DMS79 treated with DMSO at 0.1 percent for 48 hours (cell line): ENCODE measurements around the gene TAMM41.
"Not testable (repeated sequence)": the region's sequence is repeated elsewhere in the genome, so short reads cannot be mapped to it uniquely, and the experiment has no call there.

Experiments used
- DNase-seq: peaks from one replicate; lab custom pipeline; 2025; lab: John Stamatoyannopoulos, UW

The TAMM41 gene, protein sequence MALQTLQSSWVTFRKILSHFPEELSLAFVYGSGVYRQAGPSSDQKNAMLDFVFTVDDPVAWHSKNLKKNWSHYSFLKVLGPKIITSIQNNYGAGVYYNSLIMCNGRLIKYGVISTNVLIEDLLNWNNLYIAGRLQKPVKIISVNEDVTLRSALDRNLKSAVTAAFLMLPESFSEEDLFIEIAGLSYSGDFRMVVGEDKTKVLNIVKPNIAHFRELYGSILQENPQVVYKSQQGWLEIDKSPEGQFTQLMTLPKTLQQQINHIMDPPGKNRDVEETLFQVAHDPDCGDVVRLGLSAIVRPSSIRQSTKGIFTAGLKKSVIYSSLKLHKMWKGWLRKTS

DNA sequence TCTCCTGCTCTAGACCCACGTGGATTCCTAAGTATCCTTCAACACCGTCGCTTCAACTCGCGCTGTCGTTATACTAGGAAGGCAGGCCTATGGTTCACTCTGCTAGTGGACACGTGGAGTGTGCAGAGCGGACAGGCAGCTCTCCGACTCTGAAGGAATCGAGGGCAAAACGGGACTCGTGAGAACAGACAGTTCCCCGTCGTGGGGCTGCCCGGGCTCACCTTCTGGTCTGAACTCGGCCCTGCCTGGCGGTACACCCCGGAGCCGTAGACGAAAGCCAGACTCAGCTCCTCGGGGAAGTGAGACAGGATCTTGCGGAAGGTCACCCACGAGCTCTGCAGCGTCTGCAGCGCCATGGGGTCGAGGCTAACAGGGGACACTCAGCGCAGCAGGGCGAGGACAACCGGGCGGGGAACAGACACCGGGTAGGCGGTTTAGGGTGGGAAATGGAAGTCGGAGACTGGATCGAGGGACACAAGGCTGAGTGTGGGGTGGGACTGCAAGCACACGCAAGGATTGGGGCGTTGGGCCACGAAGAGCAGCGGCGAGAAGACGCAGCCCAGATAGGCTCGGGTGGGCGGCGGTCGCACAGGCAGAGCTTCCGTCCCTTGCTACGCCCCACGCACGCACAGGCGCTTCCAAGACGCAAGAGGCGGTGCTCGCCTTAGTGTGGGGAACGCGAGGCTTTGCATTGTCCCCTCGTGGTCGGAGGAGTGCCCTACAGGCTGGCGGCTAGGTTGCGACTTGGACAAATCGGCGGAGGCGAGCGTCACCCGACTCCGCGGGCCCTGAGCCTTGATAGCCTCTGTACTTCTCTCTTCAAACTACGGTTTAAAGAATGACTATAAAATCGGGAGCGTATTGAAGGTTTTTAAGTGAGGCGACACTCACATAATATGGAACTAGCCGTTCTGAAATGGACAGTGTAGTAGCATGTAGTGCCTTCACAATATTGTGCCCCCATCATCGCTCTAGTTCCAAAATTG, at the start of gene TAMM41:
Gene TAMM41 (minus strand): TSS at position 605 of the 986 bp plus-strand sequence. CDS start 249 bp downstream, at position 356.
- DNase-seq: peak; percentile 46

DNA sequence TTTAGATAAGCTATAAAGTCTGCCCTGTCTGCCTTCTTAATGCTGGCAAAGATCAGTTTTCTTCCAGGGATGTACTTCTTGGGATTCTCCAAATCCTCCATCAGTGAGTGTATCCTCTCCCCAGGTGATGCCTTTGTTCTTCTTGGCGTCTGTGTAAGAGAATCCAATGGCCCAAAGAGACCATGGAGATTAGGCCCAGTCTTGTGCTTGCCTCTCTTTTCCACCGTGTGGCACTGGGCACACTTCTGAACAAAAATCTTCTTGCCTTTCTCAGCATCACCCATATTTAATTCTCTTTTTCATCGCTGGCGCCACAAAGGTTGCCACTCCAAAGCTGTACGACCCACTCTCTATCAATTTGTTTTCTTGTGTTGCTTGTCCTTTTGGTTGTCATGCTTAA, 32.2 kb upstream of the TAMM41 start:
- DNase-seq: no peak

DNA sequence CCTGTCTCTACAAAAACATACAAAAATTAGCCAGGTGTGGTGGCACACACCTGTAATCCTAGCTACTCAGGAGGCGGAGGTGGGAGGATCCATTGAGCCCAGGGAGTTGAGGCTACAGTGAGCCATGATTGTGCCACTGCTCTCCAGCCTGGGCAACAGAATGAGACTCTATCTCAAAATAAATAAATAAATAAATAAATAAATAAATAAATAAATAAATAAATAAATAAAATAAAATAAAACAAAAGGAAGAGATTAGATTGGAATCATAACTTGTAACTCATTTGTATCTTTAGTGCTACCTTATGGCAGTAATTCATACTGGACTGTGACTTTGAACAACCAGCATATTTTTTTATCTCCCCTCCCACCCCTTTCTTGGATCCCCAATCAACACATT, 28.0 kb upstream of the TAMM41 start:
- DNase-seq: not testable (repeated sequence)

DNA sequence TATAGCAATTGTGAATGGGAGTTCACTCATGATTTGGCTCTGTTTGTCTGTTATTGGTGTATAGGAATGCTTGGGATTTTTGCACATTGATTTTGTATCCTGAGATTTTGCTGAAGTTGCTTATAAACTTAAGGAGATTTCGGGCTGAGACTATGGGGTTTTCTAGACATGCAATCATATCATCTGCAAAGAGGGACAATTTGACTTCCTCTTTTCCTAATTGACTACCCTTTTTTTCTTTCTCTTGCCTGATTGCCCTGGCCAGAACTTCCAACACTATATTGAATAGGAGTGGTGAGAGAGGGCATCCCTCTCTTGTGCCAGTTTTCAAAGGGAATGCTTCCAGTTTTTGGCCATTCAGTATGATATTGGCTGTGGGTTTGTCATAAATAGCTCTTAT, 17.1 kb upstream of the TAMM41 start:
- not testable (repeated sequence) for DNase-seq

DNA sequence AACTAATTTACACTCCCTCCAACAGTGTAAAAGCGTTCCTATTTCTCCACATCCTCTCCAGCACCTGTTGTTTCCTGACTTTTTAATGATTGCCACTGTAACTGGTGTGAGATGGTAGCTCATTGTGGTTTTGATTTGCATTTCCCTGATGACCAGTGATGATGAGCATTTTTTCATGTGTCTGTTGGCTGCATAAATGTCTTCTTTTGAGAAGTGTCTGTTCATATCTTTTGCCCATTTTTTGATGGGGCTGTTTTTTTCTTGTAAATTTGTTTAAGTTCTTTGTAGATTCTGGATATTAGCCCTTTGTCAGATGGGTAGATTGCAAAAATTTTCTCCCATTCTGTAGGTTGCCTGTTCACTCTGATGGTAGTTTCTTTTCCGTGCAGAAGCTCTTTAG, 15.9 kb upstream of the TAMM41 start:
- DNase-seq: not testable (repeated sequence)

DNA sequence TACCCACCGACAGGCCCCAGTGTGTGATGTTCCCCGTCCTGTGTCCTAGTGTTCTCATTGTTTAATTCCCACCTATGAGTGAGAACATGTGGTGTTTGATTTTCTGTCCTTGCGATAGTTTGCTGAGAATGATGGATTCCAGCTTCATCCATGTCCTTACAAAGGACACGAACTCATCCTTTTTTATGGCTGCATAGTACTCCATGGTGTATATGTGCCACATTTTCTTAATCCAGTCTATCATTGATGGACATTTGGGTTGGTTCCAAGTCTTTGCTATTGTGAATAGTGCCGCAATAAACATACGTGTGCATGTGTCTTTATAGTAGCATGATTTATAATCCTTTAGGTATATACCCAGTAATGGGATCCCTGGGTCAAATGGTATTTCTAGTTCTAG, 15.5 kb upstream of the TAMM41 start:
- DNase-seq: not testable (repeated sequence)

DNA sequence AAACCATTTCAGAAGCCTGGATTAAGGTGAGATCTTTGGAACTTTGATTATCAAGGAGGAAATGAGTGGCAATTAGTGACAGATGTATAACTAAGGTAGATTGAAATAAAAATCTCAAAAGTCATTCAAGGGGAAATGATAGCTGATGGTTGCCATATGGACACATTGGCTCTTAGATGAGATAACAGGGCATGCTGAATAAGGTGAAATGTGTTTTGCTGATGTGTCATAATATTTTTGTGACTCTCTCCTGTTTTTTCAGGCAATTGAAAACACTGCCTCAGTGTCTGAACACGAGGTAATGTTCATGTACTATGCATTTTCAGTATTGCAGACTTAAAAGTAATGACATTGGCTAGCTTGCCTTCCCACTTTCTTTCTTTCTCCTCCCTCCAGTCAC, 13.5 kb upstream of the TAMM41 start:
- not testable (repeated sequence) for DNase-seq

DNA sequence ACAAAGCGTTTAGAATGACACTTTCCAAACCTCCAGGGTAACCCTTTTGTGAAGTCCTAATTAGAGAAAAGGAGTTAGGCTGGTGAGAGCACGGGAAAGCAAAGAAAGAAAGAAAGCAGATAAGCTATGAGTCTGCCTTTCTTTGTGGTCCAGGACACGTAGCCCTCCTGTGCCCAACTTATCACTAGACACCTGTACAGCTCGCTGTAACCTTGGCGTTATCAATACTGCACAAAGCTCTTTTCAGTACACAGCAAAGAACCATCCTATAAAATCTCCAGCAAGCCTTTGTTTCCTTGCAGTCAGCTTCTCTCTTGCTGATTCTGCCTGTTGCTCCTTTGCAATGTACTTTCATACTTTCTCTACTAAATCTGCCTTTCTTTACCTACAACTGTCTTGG, 6.8 kb upstream of the TAMM41 start:
- no peak for DNase-seq

DNA sequence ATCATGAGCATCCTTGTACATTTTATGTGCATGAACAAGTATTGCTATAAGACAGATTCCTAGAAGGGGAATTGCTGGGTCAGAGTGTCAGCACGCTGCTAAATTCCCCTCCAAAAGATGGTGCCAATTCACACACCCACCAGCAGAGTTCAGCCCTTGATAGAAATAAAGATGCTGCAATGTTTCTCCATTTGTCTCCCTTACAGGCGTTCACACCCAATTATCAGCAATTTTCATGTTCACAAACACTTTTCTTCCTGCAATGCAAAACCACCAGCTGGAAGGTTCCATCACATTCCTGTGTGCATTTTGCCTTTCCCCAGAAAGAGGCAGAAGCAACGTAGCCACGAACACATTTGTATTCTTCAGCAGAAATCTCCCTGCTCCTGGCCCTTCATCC, 3.3 kb upstream of the TAMM41 start:
- no peak for DNase-seq

DNA sequence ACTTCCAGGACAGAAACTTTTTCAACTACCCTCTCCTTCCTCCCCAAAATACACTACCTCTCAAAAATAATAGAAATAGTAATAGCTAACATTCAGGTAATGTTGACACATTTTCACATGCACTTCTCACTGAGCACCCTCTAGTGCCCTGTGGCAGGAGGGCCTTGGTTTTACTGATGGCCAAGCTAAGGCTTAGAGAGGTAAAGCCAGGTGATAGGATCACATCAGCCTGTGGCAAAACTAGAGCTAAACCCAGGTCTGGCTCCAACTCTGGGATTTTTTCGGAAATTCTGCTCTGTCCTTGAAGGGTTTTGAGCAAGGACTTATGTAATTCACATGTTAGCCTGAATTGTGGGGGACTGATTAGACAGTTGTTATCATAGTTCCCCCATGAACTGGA, 922 bp upstream of the TAMM41 start:
- DNase-seq: no peak

DNA sequence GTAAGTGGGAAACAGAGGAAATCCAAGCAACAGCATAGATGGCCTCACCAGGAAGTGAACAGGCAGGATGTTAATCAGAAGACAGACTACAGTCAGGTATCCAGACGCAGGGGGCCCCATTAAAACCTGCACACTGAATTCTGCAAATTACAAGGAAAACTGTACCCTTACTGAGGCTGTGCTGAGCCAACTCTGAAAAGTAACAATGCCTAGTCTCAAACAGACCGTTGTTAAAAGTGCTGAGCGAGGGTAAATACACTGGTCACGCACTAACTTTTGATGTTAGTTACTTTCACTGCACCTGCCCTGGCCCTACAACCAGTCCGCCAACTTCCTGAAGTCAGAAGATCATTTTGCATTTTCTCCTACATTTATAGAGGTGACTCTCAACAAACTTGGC, 1.0 kb downstream of the TAMM41 start:
- no peak for DNase-seq

DNA sequence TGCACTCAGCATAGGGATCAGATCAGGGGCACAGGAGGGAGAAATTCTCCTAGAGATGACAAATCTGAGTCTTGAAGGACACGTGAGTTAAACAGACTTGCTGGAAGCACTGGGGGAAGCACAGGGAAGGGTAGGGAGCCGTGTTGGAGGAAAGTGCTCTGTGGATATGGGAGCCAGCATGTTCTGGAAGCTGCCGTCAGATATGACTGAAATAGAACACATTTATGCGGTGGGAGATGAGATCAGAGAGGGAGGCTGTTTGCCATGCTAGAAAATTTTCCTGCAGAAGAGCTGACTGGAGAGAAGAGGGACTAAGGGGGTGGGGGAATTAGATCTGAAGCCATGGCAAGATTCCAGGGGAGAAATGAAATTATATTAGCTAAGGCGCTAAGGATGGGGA, 1.8 kb downstream of the TAMM41 start:
- no peak for DNase-seq

DNA sequence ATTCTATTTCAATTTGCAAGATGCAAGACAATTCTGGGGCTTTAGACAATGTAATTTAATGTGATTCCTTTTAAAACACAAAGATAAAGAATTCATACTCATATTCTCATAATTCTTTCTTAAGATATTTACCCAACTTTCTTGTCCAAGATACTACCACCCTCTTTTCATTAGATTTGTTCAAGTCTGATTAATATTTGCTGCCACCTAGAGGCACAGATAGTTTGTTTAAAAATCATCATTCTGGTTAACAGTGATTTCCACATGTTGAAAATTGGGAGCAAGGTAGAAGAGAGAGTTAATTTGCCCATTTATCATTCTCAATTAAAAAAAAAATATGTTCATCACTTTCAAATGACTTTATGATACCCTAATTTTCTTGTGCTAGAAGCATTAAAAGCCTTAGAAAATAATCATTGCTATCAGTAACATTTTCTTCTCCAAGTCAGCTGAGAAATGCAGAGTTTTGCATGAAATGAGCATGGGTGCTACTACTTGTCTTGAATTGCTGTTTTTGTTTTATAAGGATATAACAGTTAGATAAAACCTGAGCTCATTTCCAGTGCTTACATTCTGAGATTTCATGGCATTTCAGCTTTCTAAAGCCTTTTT, 11.6 kb downstream of the TAMM41 start:
- peak; percentile 0 for DNase-seq

DNA sequence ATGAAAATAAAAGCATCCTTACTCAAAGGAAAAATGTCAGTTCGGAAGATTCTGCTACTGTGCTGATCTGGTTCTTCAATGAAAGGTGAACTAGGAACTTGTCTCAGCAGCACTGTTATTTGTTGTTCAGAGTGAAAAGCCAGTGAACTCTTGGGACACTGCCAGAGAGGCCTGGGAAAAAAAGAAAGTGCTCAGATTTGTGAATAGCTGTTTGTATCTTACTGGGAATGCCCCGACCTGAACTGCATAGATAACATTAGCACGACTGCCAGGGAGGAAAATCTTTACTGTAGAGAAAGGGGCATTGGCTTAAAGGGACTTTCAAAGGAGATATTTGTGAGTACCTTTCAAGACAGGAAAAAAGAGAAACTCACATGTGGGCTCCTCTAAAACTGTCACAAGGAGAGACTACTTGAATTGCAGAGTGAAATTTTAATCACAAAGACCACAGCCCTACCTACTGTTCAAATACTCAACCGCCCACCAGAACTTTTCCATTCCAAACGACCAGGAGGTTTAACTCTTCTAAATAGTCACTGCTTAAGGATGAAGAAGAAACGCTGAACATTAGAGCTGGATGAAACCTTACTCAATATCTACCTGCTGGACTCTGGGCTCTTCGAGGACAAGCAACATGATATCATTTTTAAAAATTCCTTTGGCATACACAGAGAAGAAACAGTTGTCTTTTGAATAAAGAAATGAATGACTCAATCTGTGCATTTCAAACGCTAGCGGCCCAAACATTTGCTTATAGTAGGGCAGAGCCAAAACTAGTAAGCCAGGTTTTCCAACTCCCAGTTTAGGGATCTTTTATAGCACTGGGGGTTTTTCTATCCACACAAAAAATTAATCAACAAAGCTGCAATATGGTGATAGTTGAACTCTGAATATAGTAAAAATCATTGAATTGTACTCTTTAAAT, 13.4 kb downstream of the TAMM41 start:
- DNase-seq: no peak

DNA sequence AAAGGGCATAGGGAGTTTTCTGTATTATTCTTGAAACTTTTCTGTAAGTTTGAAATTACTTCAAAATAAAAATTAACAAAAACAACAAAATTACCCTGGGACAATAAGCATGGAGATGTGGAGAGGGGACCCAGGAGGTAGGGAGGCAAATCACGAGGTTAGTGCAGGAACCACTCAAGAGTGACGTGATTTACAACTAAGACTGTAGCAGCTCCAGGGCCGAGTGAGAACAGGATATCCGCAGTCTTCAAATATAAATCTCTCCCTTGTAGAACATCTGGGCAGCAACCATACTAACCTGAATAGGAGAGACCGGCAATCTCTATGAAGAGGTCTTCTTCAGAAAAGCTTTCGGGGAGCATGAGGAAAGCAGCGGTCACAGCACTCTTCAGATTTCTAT, 17.3 kb downstream of the TAMM41 start:
- no peak for DNase-seq

DNA sequence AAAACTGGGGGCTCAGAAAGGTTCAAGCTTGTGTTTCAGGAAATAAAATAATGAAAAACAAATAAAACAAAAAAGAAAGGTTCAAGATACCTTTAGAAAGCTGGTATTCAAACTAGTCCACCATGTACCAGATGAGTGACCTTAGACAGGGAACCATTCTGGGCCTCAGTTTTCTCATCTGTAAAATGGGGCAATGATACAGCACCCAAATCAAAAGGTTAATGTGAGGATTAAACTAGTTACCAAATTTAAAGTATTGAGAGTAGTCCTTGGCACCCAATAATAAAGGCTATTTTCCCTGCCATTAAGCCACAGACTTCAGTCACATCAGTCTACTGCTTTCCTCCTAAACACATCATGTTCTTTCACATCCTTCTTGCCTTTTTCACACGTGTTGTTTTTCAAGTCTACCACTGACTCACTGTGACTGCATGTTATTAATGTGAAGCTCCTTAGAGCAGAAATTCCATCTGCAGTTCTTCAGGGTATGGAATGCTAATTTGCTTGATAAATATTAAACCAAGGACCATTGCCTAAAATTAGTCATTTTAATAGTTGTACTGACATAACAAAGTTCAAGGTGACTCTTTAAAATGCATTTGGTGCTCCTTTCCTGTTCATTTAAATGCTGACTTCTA, 19.9 kb downstream of the TAMM41 start:
- no peak for DNase-seq

DNA sequence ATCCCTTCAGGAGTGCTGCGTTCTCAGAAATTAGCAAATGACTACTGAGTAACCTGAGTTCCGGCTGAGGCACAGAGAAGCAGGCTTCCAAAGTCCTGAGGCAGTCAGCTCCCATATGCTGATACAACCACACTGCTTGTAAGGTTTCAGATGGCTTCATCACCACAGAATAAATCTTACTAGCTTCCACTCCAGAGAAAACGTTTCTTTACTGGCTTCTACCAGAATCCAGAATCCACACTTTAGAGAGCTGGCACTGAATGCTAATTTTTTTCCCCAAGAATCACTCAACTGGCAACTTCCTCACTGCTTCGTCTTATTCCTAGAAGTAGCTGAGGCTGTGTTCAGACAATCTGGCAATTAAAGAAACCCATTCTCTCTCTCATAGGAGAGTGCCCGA, 21.4 kb downstream of the TAMM41 start:
- DNase-seq: no peak

DNA sequence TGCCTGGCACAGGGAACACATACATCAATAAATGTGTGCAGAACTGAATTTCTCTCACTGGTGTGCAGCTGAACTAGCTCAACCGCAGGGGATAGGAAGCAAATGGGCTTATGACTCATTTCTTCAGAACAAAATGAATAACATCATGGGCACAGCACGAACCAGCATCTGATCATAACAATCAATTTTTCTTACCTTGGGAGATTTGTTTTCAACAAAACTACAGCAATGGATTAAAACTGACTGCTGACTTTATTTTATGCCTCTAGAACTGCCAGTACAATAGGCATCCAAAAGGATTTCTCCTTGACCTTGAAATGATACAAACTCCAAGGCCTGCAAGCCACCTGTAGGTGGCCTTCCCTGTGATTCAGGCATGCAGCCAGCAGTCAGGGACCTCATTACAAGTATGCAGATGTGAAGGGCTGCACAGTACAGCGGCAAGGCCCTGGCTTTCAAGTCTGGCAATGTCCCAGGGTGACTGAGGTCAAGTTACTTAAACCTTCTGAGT, 26.1 kb downstream of the TAMM41 start:
- no peak for DNase-seq

DNA sequence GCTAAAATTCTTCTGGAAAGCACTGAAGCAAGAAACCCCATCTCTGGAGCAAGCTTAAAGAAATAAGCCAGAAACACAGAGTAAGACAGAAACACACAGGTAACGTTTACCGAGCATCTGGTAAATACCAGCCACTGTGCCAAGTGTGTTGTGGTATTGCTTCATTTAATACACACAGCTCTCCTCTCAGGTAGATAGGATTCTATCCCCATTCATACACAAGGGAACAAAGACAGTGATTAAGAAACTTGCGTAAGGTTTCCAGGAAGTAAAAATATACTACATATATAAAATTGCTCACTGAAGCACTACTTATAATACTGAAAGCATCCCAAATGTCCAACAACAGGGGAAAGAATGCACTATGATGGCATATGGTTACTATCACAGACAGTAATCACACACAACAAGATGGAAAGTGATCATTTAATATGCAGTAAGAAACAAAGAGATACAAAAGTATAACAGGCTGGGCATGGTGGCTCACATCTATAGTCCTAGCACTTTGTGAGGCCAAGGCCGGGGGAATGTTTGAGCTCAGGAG, 27.5 kb downstream of the TAMM41 start:
- DNase-seq: no peak

DNA sequence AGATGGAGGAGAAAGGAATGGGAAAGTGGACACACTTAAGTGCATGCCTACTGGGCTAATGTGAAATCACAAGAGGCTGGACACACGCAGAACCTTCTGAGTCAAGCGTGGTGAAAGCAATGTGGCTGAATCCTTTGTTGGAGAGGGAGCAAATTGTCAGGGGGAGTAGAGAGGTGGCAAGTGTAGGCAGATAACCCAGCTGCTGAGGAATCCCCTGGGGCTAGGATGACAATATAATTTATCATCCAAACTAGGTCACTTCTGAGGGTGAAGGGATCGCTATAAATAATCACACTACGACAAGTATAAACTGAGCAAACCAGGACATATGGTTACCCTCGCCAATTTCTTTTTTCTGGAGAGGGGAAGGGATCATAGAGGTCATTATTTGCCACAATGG, 28.7 kb downstream of the TAMM41 start:
- DNase-seq: no peak

DNA sequence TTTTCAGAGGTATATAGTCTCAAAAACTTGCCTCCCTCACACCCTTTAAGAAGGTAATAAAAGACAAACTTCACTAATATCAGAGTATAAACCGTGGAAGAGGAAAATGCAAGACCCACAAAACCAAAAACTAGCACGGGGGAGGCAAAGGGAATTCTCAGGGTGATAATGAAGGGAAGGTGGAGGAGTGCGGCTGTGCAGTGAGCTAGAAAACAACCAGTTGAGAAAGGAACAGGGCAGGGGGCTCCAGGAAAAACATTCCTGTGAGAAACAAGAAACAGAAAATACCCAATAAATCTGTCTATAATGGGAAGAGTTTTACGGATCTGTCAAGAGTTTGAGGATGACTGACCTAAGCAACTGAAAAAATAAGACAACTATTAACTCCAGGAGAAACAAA, 31.6 kb downstream of the TAMM41 start:
- no peak for DNase-seq
